SK-N-SH (cell line): ENCODE measurements around the gene CD69.

Experiments used
- FOXM1 ChIP-seq: IDR thresholded peaks from 2 replicates; pipeline ENCODE4 v1.4.0; 2012; ENCODE audit warnings: low read depth, mild to moderate bottlenecking
- MAX ChIP-seq: IDR thresholded peaks from 2 replicates; pipeline ENCODE4 v1.4.0; 2012; ENCODE audit warnings: low read depth
- NFIC ChIP-seq: IDR thresholded peaks from 2 replicates; pipeline ENCODE4 v1.4.0; 2012; ENCODE audit warnings: borderline replicate concordance
- REST ChIP-seq: IDR thresholded peaks from 2 replicates; pipeline ENCODE4 v1.6.1; 2012; ENCODE audit warnings: mild to moderate bottlenecking, low read depth, low read length, moderate library complexity
- RXRA ChIP-seq: IDR thresholded peaks from 2 replicates; pipeline ENCODE4 v1.4.0; 2012; ENCODE audit warnings: low read depth, mild to moderate bottlenecking, borderline replicate concordance
- SMC3 ChIP-seq: IDR thresholded peaks from 2 replicates; pipeline ENCODE4 v1.6.1; 2012; ENCODE audit warnings: low read depth, low read length, improper control_type of control experiment
- TEAD4 ChIP-seq: IDR thresholded peaks from 2 replicates; pipeline ENCODE4 v1.4.0; 2012; ENCODE audit warnings: mild to moderate bottlenecking, borderline replicate concordance; ENCODE audit not compliant: insufficient read depth
- TF ChIP-seq, protein P1 (sequence below): fragments of 200-600 bp; sonication (generic); IDR thresholded peaks from 2 replicates; pipeline ENCODE4 v1.6.1; 2017; ENCODE audit warnings: antibody characterized with exemption, mild to moderate bottlenecking, moderate library complexity

DNA sequence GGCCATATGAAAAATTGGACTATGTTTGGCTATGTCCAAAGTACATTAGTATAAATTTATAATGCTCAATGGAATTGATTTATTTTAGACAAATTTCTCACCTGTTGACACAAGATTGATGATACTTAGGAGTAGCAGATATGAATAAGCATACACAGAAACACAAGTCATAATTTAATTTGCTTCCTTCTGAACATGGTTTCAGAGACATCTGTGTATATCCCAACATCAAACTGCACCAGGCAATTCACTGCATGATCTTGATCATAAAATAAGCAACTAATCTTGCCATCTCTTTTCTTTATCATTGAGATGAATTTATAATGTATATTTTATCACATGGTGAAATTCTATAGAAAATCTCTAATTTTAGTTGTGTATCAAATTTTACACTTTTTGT lies 31.6 kb downstream of the CD69 start:
- TF ChIP-seq FOXM1 (no peak), MAX (no peak), NFIC (no peak), TEAD4 (no peak), SMC3 (no peak), RXRA (no peak), REST (no peak)
- TF ChIP-seq, protein P1, sequence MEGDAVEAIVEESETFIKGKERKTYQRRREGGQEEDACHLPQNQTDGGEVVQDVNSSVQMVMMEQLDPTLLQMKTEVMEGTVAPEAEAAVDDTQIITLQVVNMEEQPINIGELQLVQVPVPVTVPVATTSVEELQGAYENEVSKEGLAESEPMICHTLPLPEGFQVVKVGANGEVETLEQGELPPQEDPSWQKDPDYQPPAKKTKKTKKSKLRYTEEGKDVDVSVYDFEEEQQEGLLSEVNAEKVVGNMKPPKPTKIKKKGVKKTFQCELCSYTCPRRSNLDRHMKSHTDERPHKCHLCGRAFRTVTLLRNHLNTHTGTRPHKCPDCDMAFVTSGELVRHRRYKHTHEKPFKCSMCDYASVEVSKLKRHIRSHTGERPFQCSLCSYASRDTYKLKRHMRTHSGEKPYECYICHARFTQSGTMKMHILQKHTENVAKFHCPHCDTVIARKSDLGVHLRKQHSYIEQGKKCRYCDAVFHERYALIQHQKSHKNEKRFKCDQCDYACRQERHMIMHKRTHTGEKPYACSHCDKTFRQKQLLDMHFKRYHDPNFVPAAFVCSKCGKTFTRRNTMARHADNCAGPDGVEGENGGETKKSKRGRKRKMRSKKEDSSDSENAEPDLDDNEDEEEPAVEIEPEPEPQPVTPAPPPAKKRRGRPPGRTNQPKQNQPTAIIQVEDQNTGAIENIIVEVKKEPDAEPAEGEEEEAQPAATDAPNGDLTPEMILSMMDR = no peak
